GM13977 (cell line): ENCODE data around the gene EXOG.
"Not testable (repeated sequence)": the region's sequence is repeated elsewhere in the genome, so short reads cannot be mapped to it uniquely, and the experiment has no call there.

Experiments
- DNase-seq: peaks from one replicate; pipeline ENCODE4 v3.0.0; 2012; ENCODE audit warnings: low spot score
- in situ Hi-C: fragments of 300-500 bp; cut with MboI; formaldehyde crosslinking; loops from one replicate; pipeline ENCODE4 v1.12.0; 2022; ENCODE audit warnings: low sequenced_read_pairs, low pct_unique_long_range_greater_than_20kb, mixed read lengths, inconsistent platforms; ENCODE audit not compliant: unreplicated experiment
- TF ChIP-seq, protein P1 (sequence below): IDR thresholded peaks from 2 replicates; pipeline ENCODE4 v1.5.1; 2012; ENCODE audit warnings: mild to moderate bottlenecking, control low read depth; ENCODE audit not compliant: insufficient read depth; ENCODE audit errors: extremely low read depth, missing control alignments

EXOG gene

DNA sequence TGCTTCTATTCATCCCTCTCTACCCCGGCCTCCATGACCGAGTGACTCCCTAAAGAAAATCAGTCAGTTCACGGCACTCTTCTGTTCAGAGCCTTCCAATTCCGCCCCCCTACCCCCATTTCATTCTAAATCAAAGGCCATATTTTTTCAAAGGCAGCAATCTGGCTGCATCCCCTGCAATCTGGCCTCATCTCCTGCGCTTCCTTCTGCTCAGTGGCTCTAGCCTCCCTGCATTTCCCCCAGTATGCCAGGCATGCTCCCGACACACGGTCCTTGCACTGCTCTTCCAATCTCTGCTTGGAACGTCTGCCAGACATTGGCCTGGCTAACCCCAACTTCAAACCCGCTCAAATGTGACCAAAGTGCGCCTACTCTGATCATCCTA is 67.7 kb downstream of the EXOG start:
- DNase-seq, result no peak
- in situ Hi-C loops, result no loop called here
- TF ChIP-seq, protein P1, sequence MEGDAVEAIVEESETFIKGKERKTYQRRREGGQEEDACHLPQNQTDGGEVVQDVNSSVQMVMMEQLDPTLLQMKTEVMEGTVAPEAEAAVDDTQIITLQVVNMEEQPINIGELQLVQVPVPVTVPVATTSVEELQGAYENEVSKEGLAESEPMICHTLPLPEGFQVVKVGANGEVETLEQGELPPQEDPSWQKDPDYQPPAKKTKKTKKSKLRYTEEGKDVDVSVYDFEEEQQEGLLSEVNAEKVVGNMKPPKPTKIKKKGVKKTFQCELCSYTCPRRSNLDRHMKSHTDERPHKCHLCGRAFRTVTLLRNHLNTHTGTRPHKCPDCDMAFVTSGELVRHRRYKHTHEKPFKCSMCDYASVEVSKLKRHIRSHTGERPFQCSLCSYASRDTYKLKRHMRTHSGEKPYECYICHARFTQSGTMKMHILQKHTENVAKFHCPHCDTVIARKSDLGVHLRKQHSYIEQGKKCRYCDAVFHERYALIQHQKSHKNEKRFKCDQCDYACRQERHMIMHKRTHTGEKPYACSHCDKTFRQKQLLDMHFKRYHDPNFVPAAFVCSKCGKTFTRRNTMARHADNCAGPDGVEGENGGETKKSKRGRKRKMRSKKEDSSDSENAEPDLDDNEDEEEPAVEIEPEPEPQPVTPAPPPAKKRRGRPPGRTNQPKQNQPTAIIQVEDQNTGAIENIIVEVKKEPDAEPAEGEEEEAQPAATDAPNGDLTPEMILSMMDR, result no peak

DNA sequence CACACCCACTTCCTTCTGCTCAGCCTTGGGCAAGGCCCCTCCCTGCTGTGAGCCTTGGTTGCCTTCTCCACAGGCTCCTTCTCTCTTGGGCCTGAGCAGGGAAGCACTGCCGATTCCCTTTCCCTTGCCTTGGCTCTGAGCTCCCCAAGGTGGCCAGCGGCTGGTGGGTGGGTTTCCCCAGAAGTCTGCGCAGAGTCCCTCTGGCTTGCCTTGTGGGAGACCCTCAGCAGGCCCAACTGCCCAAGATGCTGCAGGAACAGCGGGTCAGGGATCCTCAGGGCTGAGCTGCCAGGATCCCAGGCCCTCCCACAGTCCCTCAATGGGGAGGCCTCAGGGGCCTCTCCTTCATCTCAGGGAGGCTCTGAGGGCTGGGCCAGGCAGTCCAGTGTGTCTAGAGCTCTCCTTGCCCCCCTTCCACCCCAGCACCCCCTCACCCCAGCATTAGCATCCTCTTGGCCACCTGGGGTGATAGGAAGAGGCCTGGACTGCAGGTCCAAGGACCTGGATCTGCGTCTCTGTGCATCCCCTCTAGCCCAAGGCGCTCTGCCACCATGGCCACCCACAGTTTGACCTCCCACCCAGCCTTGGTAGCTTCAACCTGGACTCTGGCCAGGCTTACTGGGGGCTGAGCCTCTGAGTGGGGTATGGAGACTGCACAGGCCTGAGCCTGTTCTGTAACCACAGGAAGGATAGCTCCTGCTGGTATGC is 68.6 kb downstream of the EXOG start:
- in situ Hi-C loops, result no loop called here
- TF ChIP-seq, protein P1, result no peak
- DNase-seq, result no peak

DNA sequence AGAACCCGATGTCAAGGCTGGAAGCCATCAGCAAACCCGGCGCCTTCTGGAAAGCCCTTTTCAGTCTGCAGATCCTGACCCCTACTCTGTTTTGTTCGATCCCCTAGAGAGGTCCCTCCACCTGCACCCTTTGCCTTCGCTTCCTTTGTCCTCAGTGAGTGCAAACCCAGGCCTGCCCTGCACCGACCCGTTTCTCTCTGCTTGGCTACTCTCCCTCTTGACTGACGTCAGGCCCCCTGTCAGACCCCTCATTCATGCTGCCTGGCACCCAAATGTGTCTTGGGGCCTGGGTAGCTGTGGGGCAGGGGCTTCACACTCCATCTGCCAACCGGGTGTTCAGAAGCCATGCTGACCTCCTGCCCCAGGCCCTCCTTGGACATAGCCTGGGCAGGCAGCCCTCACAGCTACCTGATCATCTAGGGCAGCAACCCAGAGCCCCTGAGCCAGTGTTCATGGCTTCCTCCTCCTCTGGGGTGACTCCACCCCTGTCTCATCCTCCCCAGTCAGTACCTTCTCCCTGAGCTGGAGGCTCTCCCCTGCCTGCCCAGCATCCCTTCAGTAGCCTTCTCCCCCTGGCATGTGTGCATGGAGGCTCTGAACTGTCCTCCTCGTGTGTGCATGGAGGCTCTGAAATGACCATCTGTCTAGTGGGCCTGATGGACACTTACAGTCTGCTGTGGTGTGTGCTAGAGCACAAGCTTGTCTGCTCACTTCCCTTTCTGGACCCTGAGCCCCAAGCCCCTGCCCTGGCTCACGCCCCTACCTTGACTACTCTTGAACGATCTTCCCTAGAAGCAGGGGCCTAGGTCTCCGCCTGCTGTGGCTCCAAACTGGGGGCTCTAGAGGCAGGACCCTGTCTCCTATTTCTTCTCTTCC is 69.4 kb downstream of the EXOG start:
- no peak for DNase-seq
- TF ChIP-seq, protein P1, result no peak
- in situ Hi-C loops, result no loop called here

DNA sequence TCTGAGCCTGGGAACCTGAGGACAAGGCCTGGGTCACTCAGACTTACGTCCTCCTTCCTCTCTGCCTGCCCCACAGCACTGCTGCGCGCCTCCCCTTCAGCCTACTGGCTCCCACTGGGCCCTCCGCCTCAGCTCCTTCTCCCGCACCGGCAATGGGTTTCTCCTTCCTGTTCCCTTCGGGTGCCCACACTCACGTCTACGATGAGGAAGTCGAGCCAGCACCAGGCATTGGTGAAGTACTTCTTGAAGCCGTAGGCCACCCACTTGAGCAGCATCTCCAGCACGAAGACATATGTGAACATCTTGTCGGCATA is 70.0 kb downstream of the EXOG start:
- in situ Hi-C loops, result no loop called here
- DNase-seq, result no peak
- TF ChIP-seq, protein P1, result no peak

DNA sequence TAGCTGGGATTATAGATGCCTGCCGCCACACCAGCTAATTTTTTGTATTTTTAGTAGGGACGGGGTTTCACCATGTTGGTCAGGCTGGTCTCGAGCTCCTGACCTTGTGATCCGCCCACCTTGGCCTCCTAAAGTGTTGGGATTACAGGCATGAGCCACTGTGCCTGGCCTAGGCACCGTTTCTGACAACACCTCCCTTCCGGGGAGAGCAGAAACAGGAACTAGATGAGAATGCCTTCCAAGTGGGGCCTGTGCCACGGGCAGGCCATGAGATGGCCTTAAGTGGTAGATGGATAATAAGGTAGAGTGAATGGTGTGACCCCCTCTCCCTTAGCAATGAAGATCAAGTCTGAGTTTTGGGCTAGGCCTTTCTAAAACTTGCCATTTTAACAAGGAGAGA is 70.7 kb downstream of the EXOG start:
- DNase-seq, in situ Hi-C loops: not testable (repeated sequence)

DNA sequence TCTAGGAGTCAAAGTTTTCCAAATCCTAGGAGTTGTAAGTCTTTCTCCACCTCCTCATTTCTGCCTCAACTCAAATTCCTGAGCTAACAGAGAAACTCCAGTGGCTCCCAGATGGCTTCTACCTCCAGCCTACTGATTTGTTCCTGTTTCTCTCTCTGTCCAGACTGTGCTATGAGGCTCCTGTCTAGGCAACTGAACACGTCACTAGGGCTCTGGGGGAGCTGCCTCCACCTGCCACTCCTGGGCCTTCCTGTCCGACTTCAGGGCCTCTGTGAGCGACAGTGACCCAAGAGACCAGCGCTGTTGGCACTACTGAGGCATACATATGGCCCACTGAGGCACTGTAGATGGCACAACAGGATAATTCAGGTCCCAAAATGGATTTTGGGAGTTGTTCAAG is 71.4 kb downstream of the EXOG start:
- TF ChIP-seq, protein P1, result no peak
- in situ Hi-C loops, result no loop called here
- no peak for DNase-seq

DNA sequence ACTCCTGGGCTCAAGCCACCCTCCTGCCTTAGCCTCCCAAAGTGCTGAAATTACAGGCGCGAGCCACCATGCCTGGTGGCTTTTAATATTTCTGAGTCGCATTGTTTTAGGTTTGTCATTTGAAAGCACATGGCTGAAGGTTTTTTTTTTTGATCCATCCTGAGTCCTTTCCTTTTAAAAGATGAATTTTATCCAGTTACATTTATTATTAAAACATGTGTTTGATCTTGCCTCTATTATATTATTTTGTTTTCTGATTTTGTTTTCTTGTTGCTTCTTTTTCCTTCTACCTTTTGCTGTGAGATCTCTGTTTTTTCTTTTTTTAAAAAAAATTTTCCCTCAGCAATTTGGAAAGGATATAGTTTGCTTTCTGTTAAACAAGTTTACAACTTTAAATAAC is 77.0 kb downstream of the EXOG start:
- in situ Hi-C loops, result no loop called here
- TF ChIP-seq, protein P1, result no peak
- no peak for DNase-seq
